ENCODE measurements around the gene MRPL58. TPM values are rescaled to one million over a fixed set of nuclear protein-coding genes. Genes with fewer than 3 reads are reported as not detected.

The MRPL58 gene
- total RNA-seq, 2 experiments from 2014 or later, result 75.3 to 84.2 TPM

GRCh38 chr17:75010683-75011400 is 1.6 kb upstream of the MRPL58 start:
- TF ChIP-seq, protein P1, sequence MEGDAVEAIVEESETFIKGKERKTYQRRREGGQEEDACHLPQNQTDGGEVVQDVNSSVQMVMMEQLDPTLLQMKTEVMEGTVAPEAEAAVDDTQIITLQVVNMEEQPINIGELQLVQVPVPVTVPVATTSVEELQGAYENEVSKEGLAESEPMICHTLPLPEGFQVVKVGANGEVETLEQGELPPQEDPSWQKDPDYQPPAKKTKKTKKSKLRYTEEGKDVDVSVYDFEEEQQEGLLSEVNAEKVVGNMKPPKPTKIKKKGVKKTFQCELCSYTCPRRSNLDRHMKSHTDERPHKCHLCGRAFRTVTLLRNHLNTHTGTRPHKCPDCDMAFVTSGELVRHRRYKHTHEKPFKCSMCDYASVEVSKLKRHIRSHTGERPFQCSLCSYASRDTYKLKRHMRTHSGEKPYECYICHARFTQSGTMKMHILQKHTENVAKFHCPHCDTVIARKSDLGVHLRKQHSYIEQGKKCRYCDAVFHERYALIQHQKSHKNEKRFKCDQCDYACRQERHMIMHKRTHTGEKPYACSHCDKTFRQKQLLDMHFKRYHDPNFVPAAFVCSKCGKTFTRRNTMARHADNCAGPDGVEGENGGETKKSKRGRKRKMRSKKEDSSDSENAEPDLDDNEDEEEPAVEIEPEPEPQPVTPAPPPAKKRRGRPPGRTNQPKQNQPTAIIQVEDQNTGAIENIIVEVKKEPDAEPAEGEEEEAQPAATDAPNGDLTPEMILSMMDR (conservative IDR thresholded peaks at IDR 0.05; ENCODE audit: low read length), result no peak
- H3K4me2 ChIP-seq (ENCODE audit: low read length), result no peak overlapping the region
- H3K9me2 ChIP-seq (ENCODE audit: insufficient read depth, low read length), result no peaks in the 10 kb centered on the region
- no TSS peak for BruUV-seq (replicated peaks)
- intact Hi-C loops (cut with micrococcal nuclease; ENCODE audit: unreplicated experiment), result loop anchor here (5.0 kb wide), 1 partner anchor 96 kb away; the partner anchor contains the start of gene ARMC7
- ChIA-PET CTCF (ENCODE audit: unreplicated experiment) (interaction anchor here (0.6 to 3.2 kb wide), 3 partner anchors 33 to 52 kb away, joined by 3 to 26 read pairs (median 3); no protein-coding TSS in a partner anchor), POLR2A (interaction anchor here (0.5 to 3.4 kb wide), 8 partner anchors 21 to 623 kb away, joined by 3 to 27 read pairs (median 6); partner anchors contain the start of genes ATP5PD, CDR2L, HID1 and KCTD2)
- H2AFZ ChIP-seq (ENCODE audit: low read length), result peak overlapping the region; percentile 90; the same call in 1 of the 2 replicates
- peaks cover 4% of the 10 kb centered on the region; the same call in 1 of the 2 replicates for H3K36me3 ChIP-seq (ENCODE audit: insufficient read depth, low read length)
- H3K4me3 ChIP-seq (ENCODE audit: low read depth, low read length, poor library complexity, severe bottlenecking), result no peak overlapping the region
- no peaks in the 10 kb centered on the region for H4K20me1 ChIP-seq (ENCODE audit: insufficient read depth, low read length)
- no peak for DNase-seq (ENCODE audit: low spot score)
- no peak overlapping the region for H3K27ac ChIP-seq (ENCODE audit: low read depth, low read length, poor library complexity, severe bottlenecking)
- peaks cover 21% of the 10 kb centered on the region for H3K79me2 ChIP-seq (ENCODE audit: insufficient read depth, low read depth, low read length)
- H3K9me3 ChIP-seq (ENCODE audit: low read length), result no peaks in the 10 kb centered on the region
- peaks cover 16% of the 10 kb centered on the region for H3K4me1 ChIP-seq (ENCODE audit: insufficient read depth, low read length, poor library complexity, severe bottlenecking)

DNA sequence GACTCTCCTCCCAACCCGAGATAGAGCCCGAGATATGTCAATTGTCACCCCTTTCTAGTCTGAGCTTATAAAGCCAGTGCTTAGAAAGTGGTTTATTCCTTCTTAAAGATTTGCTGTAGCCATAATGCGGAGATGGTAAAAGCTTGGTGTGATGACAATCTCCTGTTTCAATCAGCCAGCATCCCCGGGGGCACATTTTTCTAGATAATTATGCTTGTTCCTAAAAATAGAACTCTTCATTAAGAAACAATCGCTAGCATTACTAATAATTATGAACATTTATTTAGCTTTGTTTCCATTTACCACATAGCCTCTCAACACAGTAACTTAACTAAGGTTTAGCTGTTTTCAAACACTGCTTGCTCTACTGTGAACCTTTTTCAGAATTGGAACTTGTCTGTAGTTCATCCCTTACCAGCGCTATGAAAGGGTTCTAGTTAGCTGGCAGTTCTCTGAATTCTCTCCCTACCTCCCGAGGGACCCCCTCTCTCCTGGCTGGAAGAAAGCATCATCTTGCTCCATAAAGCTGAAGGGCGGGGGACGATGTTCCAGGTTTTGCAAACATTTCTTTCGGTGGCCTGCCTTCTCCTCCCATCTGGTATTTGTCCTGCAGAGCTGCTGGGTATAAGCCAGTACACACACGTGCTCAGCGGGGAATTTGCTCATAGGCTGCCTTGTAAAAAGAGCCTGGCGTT is 922 bp upstream of the MRPL58 start:
- Histone ChIP-seq H3K4me1 (ENCODE audit: insufficient read depth, low read length, poor library complexity, severe bottlenecking) (peaks cover 16% of the 10 kb centered on the region), H3K9me3 (ENCODE audit: low read length) (no peaks in the 10 kb centered on the region), H4K20me1 (ENCODE audit: insufficient read depth, low read length) (no peaks in the 10 kb centered on the region), H3K79me2 (ENCODE audit: insufficient read depth, low read depth, low read length) (peaks cover 21% of the 10 kb centered on the region), H3K9me2 (ENCODE audit: insufficient read depth, low read length) (no peaks in the 10 kb centered on the region), H3K36me3 (ENCODE audit: insufficient read depth, low read length) (peaks cover 8% of the 10 kb centered on the region), H3K27ac (ENCODE audit: low read depth, low read length, poor library complexity, severe bottlenecking) (no peak overlapping the region), H3K4me2 (ENCODE audit: low read length) (peak overlapping the region; percentile 50), H3K4me3 (ENCODE audit: low read depth, low read length, poor library complexity, severe bottlenecking) (peak overlapping the region; percentile 73), H2AFZ (ENCODE audit: low read length) (peak overlapping the region; percentile 90)
- POLR2A ChIA-PET, result interaction anchor here (0.6 to 3.4 kb wide), 14 partner anchors 15 to 138 kb away, joined by 3 to 27 read pairs (median 8); partner anchors contain the start of genes ATP5PD, CDR2L, FDXR and HID1
- intact Hi-C loops (cut with micrococcal nuclease; ENCODE audit: unreplicated experiment), result loop anchor here (1.0 to 5.0 kb wide), 2 partner anchors 51 to 96 kb away; partner anchors contain the start of gene ARMC7
- BruUV-seq (replicated peaks), result no TSS peak
- TF ChIP-seq, protein P1 (conservative IDR thresholded peaks at IDR 0.05; ENCODE audit: low read length), result no peak
- TF ChIP-seq EZH2phosphoT487 (IDR thresholded peaks at IDR 0.05; ENCODE audit: borderline replicate concordance, low read depth, low read length), result no peak
- CTCF ChIA-PET (ENCODE audit: unreplicated experiment), result interaction anchor here (0.6 to 3.2 kb wide), 4 partner anchors 13 to 161 kb away, joined by 3 to 26 read pairs (median 6); no protein-coding TSS in a partner anchor
- no peak for DNase-seq (ENCODE audit: low spot score)

Measured in OCI-LY7 (cell line).